Endothelial cell (in vitro differentiated cells): ENCODE measurements around the gene VDR. TPM values are rescaled to one million over a fixed set of nuclear protein-coding genes. Genes with fewer than 3 reads are reported as not detected.

ENCODE experiments used
- DNase-seq: peaks from one replicate; pipeline ENCODE4 v3.0.0; 2021; ENCODE audit warnings: low spot score
- H3K27ac Mint-ChIP-seq: one replicate; pipeline ENCODE4 v1.8.0; 2021; ENCODE audit warnings: mixed read lengths, inconsistent platforms; ENCODE audit not compliant: unreplicated experiment
- H3K27me3 Mint-ChIP-seq: one replicate; pipeline ENCODE4 v1.8.0; 2021; ENCODE audit warnings: mild to moderate bottlenecking, moderate library complexity, mixed read lengths, inconsistent platforms; ENCODE audit not compliant: unreplicated experiment
- H3K36me3 Mint-ChIP-seq: one replicate; pipeline ENCODE4 v1.8.0; 2021; ENCODE audit warnings: mild to moderate bottlenecking, low read depth, mixed read lengths, inconsistent platforms; ENCODE audit not compliant: unreplicated experiment
- H3K4me1 Mint-ChIP-seq: one replicate; pipeline ENCODE4 v1.8.0; 2021; ENCODE audit warnings: mild to moderate bottlenecking, mixed read lengths, inconsistent platforms; ENCODE audit not compliant: unreplicated experiment
- H3K4me3 Mint-ChIP-seq: one replicate; pipeline ENCODE4 v1.8.0; 2021; ENCODE audit warnings: mild to moderate bottlenecking, mixed read lengths, inconsistent platforms; ENCODE audit not compliant: unreplicated experiment
- H3K9me3 Mint-ChIP-seq: one replicate; pipeline ENCODE4 v1.8.0; 2021; ENCODE audit warnings: mixed read lengths, inconsistent platforms; ENCODE audit not compliant: unreplicated experiment
- total RNA-seq: library from RNA; stranded (reverse); fragmentation: NEBNext Ultra II Directional; extraction: Animal tissue kit (Norgen Biotek cat#: 25700); gene quantifications from one replicate; pipeline ENCODE4 v1.2.1, GENCODE V29; 2021; ENCODE audit not compliant: unreplicated experiment
- TF ChIP-seq, protein P1 (sequence below): fragments of 200-600 bp; sonication (generic); IDR thresholded peaks from one replicate; pipeline ENCODE4 v1.5.0; 2021; ENCODE audit warnings: antibody characterized with exemption; ENCODE audit not compliant: unreplicated experiment

Gene VDR
- total RNA-seq, 1 donor from 2014 or later: 2.3 TPM

- Mint-ChIP-seq H3K27me3 (peaks cover 10% of the 10 kb centered on the region), H3K4me1 (no peaks in the 10 kb centered on the region), H3K9me3 (no peaks in the 10 kb centered on the region), H3K27ac (no peak overlapping the region), H3K4me3 (no peak overlapping the region), H3K36me3 (peaks cover 4% of the 10 kb centered on the region)
- TF ChIP-seq, protein P1, sequence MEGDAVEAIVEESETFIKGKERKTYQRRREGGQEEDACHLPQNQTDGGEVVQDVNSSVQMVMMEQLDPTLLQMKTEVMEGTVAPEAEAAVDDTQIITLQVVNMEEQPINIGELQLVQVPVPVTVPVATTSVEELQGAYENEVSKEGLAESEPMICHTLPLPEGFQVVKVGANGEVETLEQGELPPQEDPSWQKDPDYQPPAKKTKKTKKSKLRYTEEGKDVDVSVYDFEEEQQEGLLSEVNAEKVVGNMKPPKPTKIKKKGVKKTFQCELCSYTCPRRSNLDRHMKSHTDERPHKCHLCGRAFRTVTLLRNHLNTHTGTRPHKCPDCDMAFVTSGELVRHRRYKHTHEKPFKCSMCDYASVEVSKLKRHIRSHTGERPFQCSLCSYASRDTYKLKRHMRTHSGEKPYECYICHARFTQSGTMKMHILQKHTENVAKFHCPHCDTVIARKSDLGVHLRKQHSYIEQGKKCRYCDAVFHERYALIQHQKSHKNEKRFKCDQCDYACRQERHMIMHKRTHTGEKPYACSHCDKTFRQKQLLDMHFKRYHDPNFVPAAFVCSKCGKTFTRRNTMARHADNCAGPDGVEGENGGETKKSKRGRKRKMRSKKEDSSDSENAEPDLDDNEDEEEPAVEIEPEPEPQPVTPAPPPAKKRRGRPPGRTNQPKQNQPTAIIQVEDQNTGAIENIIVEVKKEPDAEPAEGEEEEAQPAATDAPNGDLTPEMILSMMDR: no peak
- no peak for DNase-seq
Observed at GRCh38 chr12:47947341-47947740, 42.5 kb upstream of the VDR start.

DNA sequence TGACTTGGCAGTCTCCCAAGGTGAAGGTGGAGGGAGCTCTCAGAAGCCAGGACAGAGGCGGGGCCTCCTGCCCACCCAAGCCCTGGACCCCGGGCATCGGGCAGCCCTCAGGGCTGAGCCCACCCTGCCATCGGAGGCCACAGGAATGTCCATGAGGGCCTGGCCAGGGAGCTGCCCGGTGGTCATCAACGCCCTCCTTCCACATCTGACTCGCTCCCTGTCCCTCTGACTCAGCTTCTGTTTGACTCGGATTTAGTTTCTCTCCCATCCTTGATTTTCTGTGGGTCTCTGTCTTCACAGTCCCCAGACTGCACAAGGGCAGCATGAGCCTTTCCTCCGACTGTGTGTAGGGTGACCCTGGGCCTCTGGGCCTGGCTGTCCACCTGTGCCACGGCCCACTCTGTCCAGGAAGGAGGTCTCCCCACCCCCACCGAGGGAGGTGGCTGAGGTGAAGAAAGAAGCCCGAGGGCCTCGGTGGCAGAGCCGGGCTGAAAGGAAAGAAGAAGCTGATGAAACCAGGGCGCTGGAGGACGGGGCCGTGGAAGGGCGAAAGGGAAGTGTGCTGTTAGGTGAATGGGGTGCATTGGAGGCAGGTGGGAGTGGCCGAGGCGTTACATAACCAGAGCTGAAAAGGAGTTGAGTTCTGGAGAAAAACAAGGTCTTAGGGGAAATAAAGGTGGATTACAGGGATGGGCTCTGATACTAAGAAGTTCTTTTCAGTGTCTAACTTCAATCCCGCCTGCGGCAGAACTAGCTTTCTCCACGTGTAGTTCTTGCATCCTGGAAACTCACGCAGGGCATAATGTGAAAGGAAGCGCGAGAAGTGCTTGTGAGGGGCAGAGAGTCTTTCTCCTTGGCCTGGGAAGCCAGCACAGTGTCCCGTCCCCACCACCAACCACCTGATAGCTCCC is 41.9 kb upstream of the VDR start:
- Mint-ChIP-seq H3K27me3 (peaks cover 10% of the 10 kb centered on the region), H3K4me3 (no peak overlapping the region), H3K4me1 (no peaks in the 10 kb centered on the region), H3K27ac (no peak overlapping the region), H3K9me3 (no peaks in the 10 kb centered on the region), H3K36me3 (peaks cover 3% of the 10 kb centered on the region)
- TF ChIP-seq, protein P1: no peak
- no peak for DNase-seq

DNA sequence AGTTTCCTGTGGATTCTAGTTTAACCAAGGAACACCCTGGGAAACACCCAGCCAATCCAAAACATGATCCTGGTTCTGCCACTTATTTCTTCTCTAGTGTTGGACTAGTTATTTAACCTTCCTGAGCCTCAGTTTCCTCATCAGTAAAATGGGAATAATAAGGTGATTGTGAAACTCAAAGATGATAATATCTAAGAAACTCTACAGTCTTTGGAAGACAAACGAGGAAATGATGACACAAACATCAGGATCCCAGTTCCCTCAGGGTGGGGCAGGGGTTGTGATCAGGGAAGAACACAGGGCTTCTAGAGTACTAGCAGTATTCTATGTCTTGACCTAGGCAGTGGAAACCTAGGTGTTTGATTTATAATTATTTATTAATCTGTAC is 40.5 kb upstream of the VDR start:
- Mint-ChIP-seq H3K27me3 (peaks cover 18% of the 10 kb centered on the region), H3K36me3 (peaks cover 3% of the 10 kb centered on the region), H3K4me3 (no peak overlapping the region), H3K27ac (no peak overlapping the region), H3K9me3 (no peaks in the 10 kb centered on the region), H3K4me1 (peaks cover 5% of the 10 kb centered on the region)
- DNase-seq: no peak
- TF ChIP-seq, protein P1: no peak

DNA sequence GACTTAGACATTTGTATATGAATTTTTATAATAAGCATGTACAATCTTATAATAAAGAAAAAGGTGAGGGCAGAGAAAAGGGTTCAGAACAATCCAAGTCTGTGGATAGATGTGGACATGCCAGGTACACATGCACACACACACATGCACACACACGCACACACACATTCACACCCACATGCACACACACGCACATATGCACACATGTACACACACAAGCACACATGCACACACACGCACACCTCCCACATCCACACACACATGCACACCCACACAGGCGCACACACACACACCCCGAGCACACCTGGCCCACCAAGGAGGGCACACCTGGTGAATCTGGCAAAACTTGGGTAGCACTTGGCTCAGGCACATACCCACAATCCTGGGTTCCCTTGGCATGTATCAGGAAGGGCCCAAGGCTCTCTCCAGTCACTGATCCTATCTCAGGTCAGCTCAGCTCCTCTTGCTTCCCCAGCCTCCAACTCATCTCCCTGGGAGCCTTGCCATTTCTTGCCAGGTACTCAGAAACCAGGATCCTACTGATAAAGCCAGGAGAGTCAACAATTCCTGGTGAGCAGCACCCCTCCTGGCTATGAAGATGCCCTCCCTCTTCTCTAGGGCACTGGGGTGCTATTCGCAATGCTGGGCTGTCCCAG is 40.0 kb upstream of the VDR start:
- Mint-ChIP-seq H3K27ac (no peak overlapping the region), H3K4me1 (peaks cover 5% of the 10 kb centered on the region), H3K27me3 (peaks cover 18% of the 10 kb centered on the region), H3K36me3 (peaks cover 3% of the 10 kb centered on the region), H3K4me3 (no peak overlapping the region), H3K9me3 (no peaks in the 10 kb centered on the region)
- DNase-seq: no peak
- TF ChIP-seq, protein P1: no peak
